HEK293T (cell line): ENCODE results near the gene ADGRB2.

Experiments used
- ELF4 ChIP-seq: fragments of 450-650 bp; IDR thresholded peaks from 2 replicates; pipeline ENCODE4 v1.6.1; 2017; ENCODE audit warnings: antibody characterized with exemption
- FOXA1 ChIP-seq: fragments of 450-650 bp; IDR thresholded peaks from 2 replicates; pipeline ENCODE4 v1.6.1; 2016; ENCODE audit warnings: mild to moderate bottlenecking
- FOXM1 ChIP-seq: fragments of 450-650 bp; IDR thresholded peaks from 2 replicates; pipeline ENCODE4 v1.6.1; 2017; ENCODE audit warnings: mild to moderate bottlenecking, borderline replicate concordance

- no peak for TF ChIP-seq FOXA1
- no peak for TF ChIP-seq ELF4
- no peak for TF ChIP-seq FOXM1
These were observed 78.3 kb downstream of the ADGRB2 start for GRCh38 chr1:31685795-31686194.
